Thyroid gland (tissue), 4 donors: ENCODE measurements around the gene CHL1.

Experiments used
- POLR2A ChIP-seq, 2 donors: fragments of 450-650 bp; IDR thresholded peaks; one replicate each; pipeline ENCODE4 v1.6.1; 2017; ENCODE audit warnings: antibody characterized with exemption in 2 of 2, mild to moderate bottlenecking in 2 of 2, moderate library complexity in 1 of 2
- TF ChIP-seq, protein P1 (sequence below), 6 experiments: fragments of 200-600 bp in 3 of 6; fragments of 450-650 bp in 3 of 6; sonication (generic) in 3 of 6; IDR thresholded peaks; one replicate each; pipeline ENCODE4 v1.5.1; 2016 to 2019; ENCODE audit warnings: antibody characterized with exemption in 6 of 6, mild to moderate bottlenecking in 2 of 6, inconsistent platforms in 1 of 6, moderate library complexity in 1 of 6

- TF ChIP-seq, protein P1, sequence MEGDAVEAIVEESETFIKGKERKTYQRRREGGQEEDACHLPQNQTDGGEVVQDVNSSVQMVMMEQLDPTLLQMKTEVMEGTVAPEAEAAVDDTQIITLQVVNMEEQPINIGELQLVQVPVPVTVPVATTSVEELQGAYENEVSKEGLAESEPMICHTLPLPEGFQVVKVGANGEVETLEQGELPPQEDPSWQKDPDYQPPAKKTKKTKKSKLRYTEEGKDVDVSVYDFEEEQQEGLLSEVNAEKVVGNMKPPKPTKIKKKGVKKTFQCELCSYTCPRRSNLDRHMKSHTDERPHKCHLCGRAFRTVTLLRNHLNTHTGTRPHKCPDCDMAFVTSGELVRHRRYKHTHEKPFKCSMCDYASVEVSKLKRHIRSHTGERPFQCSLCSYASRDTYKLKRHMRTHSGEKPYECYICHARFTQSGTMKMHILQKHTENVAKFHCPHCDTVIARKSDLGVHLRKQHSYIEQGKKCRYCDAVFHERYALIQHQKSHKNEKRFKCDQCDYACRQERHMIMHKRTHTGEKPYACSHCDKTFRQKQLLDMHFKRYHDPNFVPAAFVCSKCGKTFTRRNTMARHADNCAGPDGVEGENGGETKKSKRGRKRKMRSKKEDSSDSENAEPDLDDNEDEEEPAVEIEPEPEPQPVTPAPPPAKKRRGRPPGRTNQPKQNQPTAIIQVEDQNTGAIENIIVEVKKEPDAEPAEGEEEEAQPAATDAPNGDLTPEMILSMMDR (IDR thresholded peaks at IDR 0.05) = no peak
- TF ChIP-seq POLR2A (IDR thresholded peaks at IDR 0.05) = no peak
Measured at GRCh38 chr3:427128-427527, 230.6 kb downstream of the CHL1 start.
